K562 (cell line): Measurements from ENCODE around the gene TARS2. TPM values are rescaled to one million over a fixed set of nuclear protein-coding genes. Genes with fewer than 3 reads are reported as not detected.

ENCODE experiments used
- ATAC-seq: fragments of 200-7000 bp; cut with Tn5 transposase; 3 replicates; pipeline ENCODE4 v1.9.1; 2020; ENCODE audit warnings: moderate library complexity
- BruUV-seq: library from RNA; stranded (reverse); fragments of 400-500 nt; replicated peaks from 2 replicates; lab custom pipeline; 2021; lab: Mats Ljungman, UMichigan
- CTCF ChIA-PET: fragments of 300-600 bp; formaldehyde crosslinking; extraction: SDS; loops from one replicate; lab custom pipeline; 2021; ENCODE audit warnings: low intra/inter-chr PET ratio; lab: Yijun Ruan, JAX
- POLR2A ChIA-PET: fragments of 300-600, 350-650 bp; sonication (Branson Sonifier 250); formaldehyde crosslinking; extraction: SDS; loops from one replicate; lab custom pipeline; 2021; ENCODE audit warnings: antibody characterized with exemption, inconsistent platforms; lab: Yijun Ruan, JAX
- DNase-seq, 4 experiments: peaks; one replicate each; pipeline versions ENCODE4 v3.0.0 to v3.0.0-alpha.2; 2011 to 2018; ENCODE audit warnings: low spot score in 3 of 4, mixed read lengths in 3 of 4; ENCODE audit errors: extremely low read depth in 1 of 4
- FAIRE-seq: peaks from 2 replicates; lab custom pipeline; 2011; peaks lifted over from hg19 to GRCh38; lab: Jason Lieb, UNC
- H2AFZ ChIP-seq: 2 replicates; pipeline ENCODE4 v1.6.0; 2011; ENCODE audit warnings: low read depth, low read length, control low read depth, inconsistent platforms
- H3K27ac ChIP-seq: fragments of 200-600 bp; 3 replicates; pipeline ENCODE4 v1.8.0; 2011; ENCODE audit warnings: low read depth, mild to moderate bottlenecking, control low read depth, inconsistent platforms, low read length, moderate library complexity, mixed read lengths; ENCODE audit errors: extremely low read depth
- H3K27me3 ChIP-seq, 2 experiments: fragments of 300-600 bp in 1 of 2; 2 replicates in 1 of 2; 3 replicates in 1 of 2; pipeline versions ENCODE4 v1.6.0 to v1.8.0; 2011; ENCODE audit warnings: inconsistent platforms in 2 of 2, low read length in 2 of 2, mild to moderate bottlenecking in 1 of 2, mixed read lengths in 1 of 2, moderate library complexity in 1 of 2; ENCODE audit not compliant: control insufficient read depth in 2 of 2, insufficient read depth in 2 of 2
- H3K36me3 ChIP-seq: fragments of 300-600 bp; 3 replicates; pipeline ENCODE4 v1.8.0; 2011; ENCODE audit warnings: mild to moderate bottlenecking, low read length, inconsistent platforms; ENCODE audit not compliant: control insufficient read depth, insufficient read depth
- H3K4me1 ChIP-seq, 2 experiments: fragments of 200-600 bp in 1 of 2; replicated peaks in 1 of 2; 2 replicates in 1 of 2; 3 replicates in 1 of 2; pipeline versions ENCODE4 v1.5.1 to v1.8.0; 2011; ENCODE audit warnings: inconsistent platforms in 2 of 2, low read length in 2 of 2, mild to moderate bottlenecking in 1 of 2, mixed read lengths in 1 of 2, moderate library complexity in 1 of 2; ENCODE audit not compliant: control insufficient read depth in 2 of 2, insufficient read depth in 2 of 2
- H3K4me2 ChIP-seq: 2 replicates; pipeline ENCODE4 v1.6.1; 2011; ENCODE audit warnings: low read length, control low read depth, inconsistent platforms, mixed read lengths; ENCODE audit not compliant: insufficient read depth
- H3K4me3 ChIP-seq: fragments of 200-600 bp; sonication (generic), shearing (Covaris generic); 2 replicates; pipeline ENCODE4 v1.5.1; 2016; ENCODE audit warnings: control low read depth, inconsistent platforms
- H3K79me2 ChIP-seq: fragments of 200-600 bp; 3 replicates; pipeline ENCODE4 v1.8.0; 2011; ENCODE audit warnings: low read length, inconsistent platforms; ENCODE audit not compliant: control insufficient read depth, insufficient read depth
- H3K9ac ChIP-seq, 2 experiments: 2 replicates each; pipeline versions ENCODE4 v1.6.0 to v1.6.1; 2011; ENCODE audit warnings: low read depth in 2 of 2, low read length in 2 of 2, control low read depth in 1 of 2, inconsistent platforms in 1 of 2, mild to moderate bottlenecking in 1 of 2, mixed read lengths in 1 of 2; ENCODE audit not compliant: insufficient read depth in 1 of 2
- H3K9me1 ChIP-seq: one replicate; pipeline ENCODE4 v1.6.0; 2011; ENCODE audit warnings: inconsistent platforms, mild to moderate bottlenecking, low read length, moderate library complexity; ENCODE audit not compliant: control insufficient read depth, insufficient read depth
- H3K9me3 ChIP-seq: replicated peaks from 2 replicates; pipeline ENCODE4 v1.5.1; 2011; ENCODE audit warnings: low read depth, low read length, inconsistent platforms; ENCODE audit not compliant: control insufficient read depth, insufficient read depth
- H4K20me1 ChIP-seq: replicated peaks from 2 replicates; pipeline ENCODE4 v1.6.1; 2011; ENCODE audit warnings: low read length, inconsistent platforms, mixed read lengths; ENCODE audit not compliant: control insufficient read depth, insufficient read depth
- CBFB ChIP-seq: sonication (generic); formaldehyde crosslinking; IDR thresholded peaks from 2 replicates; pipeline ENCODE4 v1.4.0; 2020; ENCODE audit warnings: mild to moderate bottlenecking, missing genetic modification reagents
- DMBX1 ChIP-seq: fragments of 250-450 bp; sonication (Bioruptor Pico); IDR thresholded peaks from 2 replicates; pipeline ENCODE4 v1.8.0; 2022; ENCODE audit warnings: inconsistent platforms, mild to moderate bottlenecking, moderate library complexity, borderline replicate concordance
- E2F3 ChIP-seq: fragments of 250-450 bp; sonication (Bioruptor Pico); IDR thresholded peaks from 2 replicates; pipeline ENCODE4 v1.4.0; 2020; ENCODE audit warnings: mild to moderate bottlenecking
- EP300 ChIP-seq: IDR thresholded peaks from 2 replicates; pipeline ENCODE4 v1.6.1; 2012; ENCODE audit warnings: low read length, improper control_type of control experiment
- ESRRB ChIP-seq: fragments of 250-450 bp; sonication (Bioruptor Pico); IDR thresholded peaks from 2 replicates; pipeline ENCODE4 v1.5.0; 2020; ENCODE audit warnings: mild to moderate bottlenecking, moderate library complexity, borderline replicate concordance
- ETV1 ChIP-seq: fragments of 450-650 bp; conservative IDR thresholded peaks from 2 replicates; pipeline ENCODE4 v1.6.1; 2016; ENCODE audit warnings: missing genetic modification characterization, control low read depth, low read depth, missing compliant biosample characterization
- ETV6 ChIP-seq, 3 experiments: fragments of 150-350 bp in 1 of 3; sonication (generic) in 1 of 3; formaldehyde crosslinking in 1 of 3; IDR thresholded peaks; 2 replicates each; pipeline versions ENCODE4 v1.6.1 to v1.8.0; 2014 to 2022; ENCODE audit warnings: borderline replicate concordance in 2 of 3, low read depth in 2 of 3, antibody characterized with exemption in 1 of 3, low read length in 1 of 3, mild to moderate bottlenecking in 1 of 3, missing genetic modification reagents in 1 of 3
- GTF2E2 ChIP-seq: fragments of 200-800 bp; sonication (Bioruptor generic); IDR thresholded peaks from 2 replicates; pipeline ENCODE4 v1.6.1; 2016; ENCODE audit warnings: missing genetic modification characterization, missing compliant biosample characterization
- KLF6 ChIP-seq: fragments of 250-450 bp; sonication (Bioruptor Pico); IDR thresholded peaks from 2 replicates; pipeline ENCODE4 v1.4.0; 2020; ENCODE audit warnings: mild to moderate bottlenecking, moderate library complexity, borderline replicate concordance
- NBN ChIP-seq: fragments of 450-650 bp; IDR thresholded peaks from 2 replicates; pipeline ENCODE4 v1.6.1; 2016; ENCODE audit warnings: low read depth, mild to moderate bottlenecking
- NFATC3 ChIP-seq: fragments of 450-650 bp; IDR thresholded peaks from 2 replicates; pipeline ENCODE4 v1.6.1; 2017; ENCODE audit warnings: mild to moderate bottlenecking
- RB1 ChIP-seq: fragments of 450-650 bp; IDR thresholded peaks from 2 replicates; pipeline ENCODE4 v1.6.1; 2017; ENCODE audit warnings: low read depth, mild to moderate bottlenecking
- STAT5A ChIP-seq: IDR thresholded peaks from 2 replicates; pipeline ENCODE4 v1.6.1; 2012; ENCODE audit warnings: low read length, inconsistent platforms, borderline replicate concordance
- ZBTB1 ChIP-seq: sonication (generic); formaldehyde crosslinking; IDR thresholded peaks from 2 replicates; pipeline ENCODE4 v1.8.1; 2023; ENCODE audit warnings: missing genetic modification reagents, low read depth, mild to moderate bottlenecking, borderline replicate concordance
- WGBS: fragments of 100-300 bp; shearing (Covaris generic); methylation state at CpG from one replicate; pipeline ENCODE4 v1.1.6; 2016; ENCODE audit warnings: low coverage, mixed read lengths; ENCODE audit not compliant: insufficient coverage; ENCODE audit errors: missing lambda C conversion rate; 5-methylcytosine and 5-hydroxymethylcytosine counted together
- in situ Hi-C: fragments of 300-500 bp; cut with MboI; formaldehyde crosslinking; loops from 4 replicates; pipeline ENCODE4 v1.15.0; 2018; ENCODE audit warnings: inconsistent platforms, mixed read lengths
- intact Hi-C: fragments of 100-400 bp; cut with micrococcal nuclease; formaldehyde crosslinking; loops from 2 replicates; pipeline ENCODE4 v1.14.2; 2022
- polyA plus RNA-seq, 8 experiments: library from polyadenylated mRNA; depleted of rRNA in 4 of 8; stranded (reverse) in 5 of 8; unstranded in 3 of 8; fragments of >200 nt; fragmentation: Nextera tagmentation in 2 of 8; fragmentation: Illumina TruSeq in 1 of 8; extraction: Ambion mirVana in 2 of 8; extraction: Trizol in 1 of 8; gene quantifications; 2 replicates each; pipeline versions ENCODE4 v1.2.1 to v1.2.3, GENCODE V29; 2011 to 2014; ENCODE audit warnings: inconsistent platforms in 1 of 8, missing spikeins in 1 of 8
- total RNA-seq, 7 experiments: library from RNA; depleted of rRNA in 6 of 7; stranded (reverse); fragments of >200 nt in 6 of 7; fragmentation: Illumina TruSeq in 2 of 7; extraction: Trizol in 2 of 7; gene quantifications; 2 replicates each; pipeline versions ENCODE4 v1.2.1 to v1.2.3, GENCODE V29; 2011 to 2021; ENCODE audit warnings: low replicate concordance in 1 of 7
- TF ChIP-seq, protein P1 (sequence below): fragments of 250-450 bp; sonication (Bioruptor Pico); IDR thresholded peaks from 2 replicates; pipeline ENCODE4 v1.8.0; 2021; ENCODE audit warnings: borderline replicate concordance, mild to moderate bottlenecking, moderate library complexity; ENCODE audit not compliant: poor library complexity, severe bottlenecking
- TF ChIP-seq, protein P2 (sequence below): fragments of 250-450 bp; sonication (Bioruptor Pico); IDR thresholded peaks from 2 replicates; pipeline ENCODE4 v1.8.0; 2022; ENCODE audit warnings: moderate library complexity, mild to moderate bottlenecking, inconsistent platforms

Gene TARS2
- total and polyA plus RNA-seq, 9 of the 15 experiments (the other 6 are each of a cell fraction or from before 2014, with no cell fraction given) = 17.0 to 64.2 (median 39.4) TPM

DNA sequence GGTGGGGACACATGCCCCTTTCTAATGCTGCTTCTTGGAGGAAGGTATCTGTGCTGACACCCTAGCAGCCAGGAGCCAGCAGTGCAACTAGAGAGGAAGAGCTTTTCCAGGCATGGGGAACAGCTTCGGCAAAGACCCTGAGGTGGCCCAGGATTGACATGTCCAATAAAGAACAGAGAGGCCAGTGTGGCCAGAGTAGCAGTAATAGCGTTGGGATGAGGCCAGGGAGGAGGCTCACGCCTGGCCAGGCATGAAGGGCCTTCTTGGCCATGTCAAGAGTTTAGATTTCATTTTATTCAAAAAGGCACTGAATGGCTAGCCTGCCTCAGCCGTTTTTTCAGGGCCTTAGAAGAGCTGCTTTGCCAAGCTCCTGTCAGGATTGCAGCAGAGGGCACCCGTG lies 45.6 kb downstream of the TARS2 start:
- 0 out of 3 replicates have a peak overlapping the region, but pooled peaks have one; percentile 13 for H3K27ac ChIP-seq

DNA sequence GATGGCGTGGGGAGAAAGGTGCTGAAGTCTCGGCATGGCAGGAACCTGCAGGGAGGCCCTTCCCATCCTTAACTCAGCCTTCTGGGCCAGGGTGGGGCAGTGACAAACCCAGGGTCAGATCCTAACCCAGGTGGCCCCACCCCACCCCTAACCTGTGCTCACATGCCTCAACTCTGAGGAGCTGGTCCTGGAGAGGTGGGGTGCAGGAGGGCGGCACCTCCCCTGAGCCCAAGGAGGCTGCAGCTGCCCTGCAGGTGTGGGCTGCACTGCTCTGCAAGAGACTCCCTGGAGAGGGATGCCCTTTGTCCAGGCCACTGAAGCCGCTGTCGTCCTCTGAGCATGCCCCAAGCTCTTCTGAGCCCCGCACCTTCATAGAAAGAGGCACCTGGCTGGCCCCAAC lies 46.8 kb downstream of the TARS2 start:
- Histone ChIP-seq H3K79me2 (no peaks in the 10 kb centered on the region), H3K9me1 (no peaks in the 10 kb centered on the region), H3K27ac (no peak overlapping the region), H4K20me1 (no peaks in the 10 kb centered on the region), H3K4me3 (no peak overlapping the region), H3K9me3 (no peaks in the 10 kb centered on the region), H3K9ac (no peak overlapping the region), H3K4me1 (peaks cover 11 to 23% of the 10 kb centered on the region in 2 experiments; a peak in 4 of 5 replicates), H3K4me2 (no peak overlapping the region), H3K27me3 (no peaks in the 10 kb centered on the region), H2AFZ (no peak overlapping the region), H3K36me3 (no peaks in the 10 kb centered on the region)
- no TSS peak for BruUV-seq
- DNase-seq (no peak), FAIRE-seq (no peak), ATAC-seq (no peak)
- ChIA-PET POLR2A (interaction anchor here (0.9 to 6.3 kb wide), 3 partner anchors 9 to 18 kb away, joined by 3 to 53 read pairs (median 5); partner anchors contain the start of genes ADAMTSL4 and FALEC), CTCF (no interaction called here)
- 73% methylated on average over 6 of the region's 6 CpGs for WGBS
- intact Hi-C loops (no loop called here), in situ Hi-C loops (no loop called here)
- TF ChIP-seq E2F3 (CRISPR knock-in tag) (no peak), NFATC3 (no peak), ETV6 (IDR thresholded peaks at IDR 0.05; ENCODE audit: borderline replicate concordance in 1 of 2, low read depth in 2 of 2, low read length in 1 of 2) (no peak), ETV6 (CRISPR knock-in tag; IDR thresholded peaks at IDR 0.05; ENCODE audit: borderline replicate concordance) (no peak), STAT5A (no peak), EP300 (no peak), KLF6 (no peak), RB1 (no peak), DMBX1 (CRISPR knock-in tag) (no peak), ESRRB (CRISPR knock-in tag) (no peak)
- TF ChIP-seq, protein P1, sequence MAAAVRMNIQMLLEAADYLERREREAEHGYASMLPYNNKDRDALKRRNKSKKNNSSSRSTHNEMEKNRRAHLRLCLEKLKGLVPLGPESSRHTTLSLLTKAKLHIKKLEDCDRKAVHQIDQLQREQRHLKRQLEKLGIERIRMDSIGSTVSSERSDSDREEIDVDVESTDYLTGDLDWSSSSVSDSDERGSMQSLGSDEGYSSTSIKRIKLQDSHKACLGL (CRISPR knock-in tag) = no peak
- TF ChIP-seq, protein P2, sequence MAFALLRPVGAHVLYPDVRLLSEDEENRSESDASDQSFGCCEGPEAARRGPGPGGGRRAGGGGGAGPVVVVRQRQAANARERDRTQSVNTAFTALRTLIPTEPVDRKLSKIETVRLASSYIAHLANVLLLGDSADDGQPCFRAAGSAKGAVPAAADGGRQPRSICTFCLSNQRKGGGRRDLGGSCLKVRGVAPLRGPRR (CRISPR knock-in tag) = no peak

More for the DNA sequence above, 45.6 kb downstream of the TARS2 start:
- Histone ChIP-seq H3K9me1 (no peaks in the 10 kb centered on the region), H3K4me2 (no peak overlapping the region), H3K9ac (peak overlapping the region in 1 of 2 experiments; percentile 49; a peak in 2 of 4 replicates), H3K4me3 (no peak overlapping the region), H3K27me3 (no peaks in the 10 kb centered on the region), H3K79me2 (no peaks in the 10 kb centered on the region)
- no peak for FAIRE-seq
- POLR2A ChIA-PET = interaction anchor here (0.5 to 6.3 kb wide), 8 partner anchors 13 to 505 kb away, joined by 3 to 53 read pairs (median 3); partner anchors contain the start of genes ADAMTSL4 and FALEC
- intact Hi-C loops = loop anchor here (1.0 to 2.0 kb wide), 4 partner anchors 20 to 278 kb away; partner anchors contain the start of gene TARS2
- in situ Hi-C loops = no loop called here
- no TSS peak for BruUV-seq
- no peak for TF ChIP-seq GTF2E2 (tag)
- 0 out of 2 replicates have a peak, but pooled peaks have one; percentile 13 for TF ChIP-seq ETV1 (tag)
- no peak for TF ChIP-seq CBFB (CRISPR knock-in tag)
- TF ChIP-seq NBN = 0 out of 2 replicates have a peak, but pooled peaks have one; percentile 3
- TF ChIP-seq ZBTB1 (CRISPR knock-in tag) = 0 out of 2 replicates have a peak, but pooled peaks have one; percentile 17
- TF ChIP-seq, all 486 proteins: peak for 3
- Histone ChIP-seq H4K20me1 (no peaks in the 10 kb centered on the region), H3K4me1 (peaks cover 8 to 19% of the 10 kb centered on the region in 2 experiments; a peak in 4 of 5 replicates), H2AFZ (peak overlapping the region; percentile 85), H3K36me3 (no peaks in the 10 kb centered on the region), H3K9me3 (no peaks in the 10 kb centered on the region)
- no peak for DNase-seq
- 34% methylated on average over 5 of the region's 5 CpGs for WGBS
- CTCF ChIA-PET = interaction anchor here (1.2 to 1.9 kb wide), 3 partner anchors 48 to 277 kb away, joined by 5 to 18 read pairs (median 9); no protein-coding TSS in a partner anchor
- ATAC-seq = no peak
